Peyer's patch (tissue), 4 donors: ENCODE results near the gene INTS11.

Source experiments
- CTCF ChIP-seq, 6 experiments: fragments of 450-650 bp in 4 of 6; fragments of 200-600 bp in 2 of 6; sonication (generic) in 1 of 6; IDR thresholded peaks; one replicate each; pipeline ENCODE4 v1.5.1; 2017 to 2019; ENCODE audit warnings: antibody characterized with exemption in 6 of 6, mild to moderate bottlenecking in 3 of 6, moderate library complexity in 1 of 6
- POLR2A ChIP-seq, 2 donors: fragments of 450-650 bp; IDR thresholded peaks; one replicate each; pipeline ENCODE4 v1.5.1; 2017; ENCODE audit warnings: antibody characterized with exemption in 2 of 2, mild to moderate bottlenecking in 2 of 2, moderate library complexity in 2 of 2

DNA sequence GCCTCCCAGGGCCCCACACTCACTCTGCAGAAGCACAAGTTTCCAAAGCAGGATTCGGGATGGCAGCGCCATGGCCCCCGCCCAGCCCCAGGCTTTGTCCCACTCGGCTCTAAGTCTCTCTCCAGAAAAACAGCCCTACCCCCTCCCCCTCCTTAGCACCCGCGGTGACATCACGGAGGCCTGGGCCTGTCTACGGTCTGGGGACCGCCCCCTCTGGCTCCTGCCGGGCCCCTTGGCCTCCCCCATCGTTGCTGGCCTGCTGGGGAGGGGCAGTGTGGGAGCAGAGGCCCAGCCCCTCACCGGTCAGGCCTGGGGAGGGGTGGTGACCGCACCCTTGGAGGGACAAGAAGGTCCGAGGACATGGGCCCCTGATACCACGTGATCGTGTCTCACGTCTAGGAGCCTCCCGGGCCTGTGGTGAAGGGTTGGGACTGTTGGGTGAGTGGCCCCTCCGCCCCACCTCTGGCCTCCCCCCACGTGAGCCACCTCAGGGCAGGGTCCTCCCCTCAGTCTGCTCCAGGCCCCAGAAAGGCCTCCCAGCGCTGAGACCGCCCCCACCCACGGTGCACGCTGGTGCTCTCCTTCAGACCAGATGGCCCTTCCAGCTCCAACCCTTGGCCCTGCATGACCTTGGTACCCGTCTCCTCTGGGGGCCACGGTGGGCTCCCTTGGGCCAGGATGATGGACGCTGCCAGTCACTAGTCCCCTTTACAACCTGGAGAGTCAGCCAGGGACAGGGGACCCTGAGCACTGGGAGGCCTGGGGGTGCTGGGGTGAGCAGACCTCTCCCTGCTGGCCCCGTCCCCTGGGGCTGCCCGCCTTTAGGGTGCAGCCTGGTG lies 34.2 kb upstream of the INTS11 start, which contains the start of gene MXRA8:
- TF ChIP-seq CTCF (IDR thresholded peaks at IDR 0.05) (no peak), POLR2A (IDR thresholded peaks at IDR 0.05) (no peak)
